Spleen (tissue), 7 donors: ENCODE results near the gene DCX.

Source experiments
- POLR2A ChIP-seq, 3 donors: fragments of 450-650 bp; IDR thresholded peaks; one replicate each; pipeline ENCODE4 v1.5.1; 2017; ENCODE audit warnings: antibody characterized with exemption in 3 of 3, mild to moderate bottlenecking in 1 of 3
- TF ChIP-seq, protein P1 (sequence below), 11 experiments: fragments of 200-600 bp in 7 of 11; fragments of 450-650 bp in 4 of 11; sonication (generic) in 4 of 11; IDR thresholded peaks in 8 of 11; conservative IDR thresholded peaks in 3 of 11; 1 replicate in 7 of 11; 2 replicates in 4 of 11; pipeline versions ENCODE4 v1.4.0 to v1.8.0; 2016 to 2021; ENCODE audit warnings: antibody characterized with exemption in 11 of 11, inconsistent platforms in 4 of 11, mild to moderate bottlenecking in 1 of 11
- donor health status: DM: no; HTN: no; CAD: no; lungs with moderate emphysema.
- donor health status: DM: no; HTN: no; CAD: no.
- donor health status: DM: no; HTN: no; CAD: no.

- no peak for TF ChIP-seq POLR2A (IDR thresholded peaks at IDR 0.05)
- TF ChIP-seq, protein P1, sequence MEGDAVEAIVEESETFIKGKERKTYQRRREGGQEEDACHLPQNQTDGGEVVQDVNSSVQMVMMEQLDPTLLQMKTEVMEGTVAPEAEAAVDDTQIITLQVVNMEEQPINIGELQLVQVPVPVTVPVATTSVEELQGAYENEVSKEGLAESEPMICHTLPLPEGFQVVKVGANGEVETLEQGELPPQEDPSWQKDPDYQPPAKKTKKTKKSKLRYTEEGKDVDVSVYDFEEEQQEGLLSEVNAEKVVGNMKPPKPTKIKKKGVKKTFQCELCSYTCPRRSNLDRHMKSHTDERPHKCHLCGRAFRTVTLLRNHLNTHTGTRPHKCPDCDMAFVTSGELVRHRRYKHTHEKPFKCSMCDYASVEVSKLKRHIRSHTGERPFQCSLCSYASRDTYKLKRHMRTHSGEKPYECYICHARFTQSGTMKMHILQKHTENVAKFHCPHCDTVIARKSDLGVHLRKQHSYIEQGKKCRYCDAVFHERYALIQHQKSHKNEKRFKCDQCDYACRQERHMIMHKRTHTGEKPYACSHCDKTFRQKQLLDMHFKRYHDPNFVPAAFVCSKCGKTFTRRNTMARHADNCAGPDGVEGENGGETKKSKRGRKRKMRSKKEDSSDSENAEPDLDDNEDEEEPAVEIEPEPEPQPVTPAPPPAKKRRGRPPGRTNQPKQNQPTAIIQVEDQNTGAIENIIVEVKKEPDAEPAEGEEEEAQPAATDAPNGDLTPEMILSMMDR (IDR thresholded peaks at IDR 0.05 in 8 of 11, conservative IDR thresholded peaks at IDR 0.05 in 3 of 11) = no peak
These were observed 71.9 kb downstream of the DCX start for GRCh38 chrX:111340054-111340453.
